HepG2 (cell line): ENCODE data around the gene ANAPC2. TPM values are rescaled to one million over a fixed set of nuclear protein-coding genes. Genes with fewer than 3 reads are reported as not detected.
A peak's percentile ranks its signal among the peaks of the same experiment; 100 is the strongest.

Experiments
- ATAC-seq: fragments of 200-7000 bp; cut with Tn5 transposase; 3 replicates; pipeline ENCODE4 v1.9.1; 2020; ENCODE audit warnings: mild to moderate bottlenecking, moderate library complexity
- BruUV-seq: library from RNA; stranded (reverse); fragments of 400-500 nt; replicated peaks from 2 replicates; lab custom pipeline; 2021; lab: Mats Ljungman, UMichigan
- CTCF ChIA-PET: fragments of 300-600 bp; formaldehyde crosslinking; extraction: SDS; loops from one replicate; lab custom pipeline; 2021; ENCODE audit warnings: low total read pairs, inconsistent platforms, low intra/inter-chr PET ratio; lab: Yijun Ruan, JAX
- POLR2A ChIA-PET: fragments of 350-600 bp; sonication (Branson Sonifier 250); formaldehyde crosslinking; loops from one replicate; lab custom pipeline; 2020; ENCODE audit warnings: antibody characterized with exemption, inconsistent platforms; lab: Yijun Ruan, JAX
- DNase-seq: peaks from one replicate; pipeline ENCODE4 v3.0.0-alpha.2; 2015; ENCODE audit warnings: low spot score
- FAIRE-seq: peaks from 3 replicates; lab custom pipeline; 2011; peaks lifted over from hg19 to GRCh38; lab: Jason Lieb, UNC
- H2AFZ ChIP-seq: one replicate; pipeline ENCODE4 v1.6.1; 2011; ENCODE audit warnings: low read length, inconsistent platforms
- H3K27ac ChIP-seq: fragments of 300-600 bp; 3 replicates; pipeline ENCODE4 v1.8.0; 2011; ENCODE audit warnings: mixed run types, mild to moderate bottlenecking, mixed read lengths, low read length, inconsistent platforms; ENCODE audit not compliant: insufficient read depth; ENCODE audit errors: extremely low read length
- H3K27me3 ChIP-seq, 2 experiments: fragments of 200-600 bp in 1 of 2; 2 replicates in 1 of 2; 3 replicates in 1 of 2; pipeline versions ENCODE4 v1.6.0 to v1.8.0; 2011; ENCODE audit warnings: low read length in 2 of 2, mild to moderate bottlenecking in 2 of 2, moderate library complexity in 2 of 2, inconsistent platforms in 1 of 2; ENCODE audit not compliant: insufficient read depth in 2 of 2, control insufficient read depth in 1 of 2
- H3K36me3 ChIP-seq, 2 experiments: fragments of 200-600 bp in 1 of 2; replicated peaks in 1 of 2; 2 replicates in 1 of 2; 3 replicates in 1 of 2; pipeline versions ENCODE4 v1.5.1 to v1.8.0; 2011; ENCODE audit warnings: low read length in 2 of 2, inconsistent platforms in 1 of 2; ENCODE audit not compliant: insufficient read depth in 2 of 2, control insufficient read depth in 1 of 2
- H3K4me1 ChIP-seq: 2 replicates; pipeline ENCODE4 v1.5.1; 2012; ENCODE audit warnings: low read length, inconsistent platforms; ENCODE audit not compliant: insufficient read depth
- H3K4me2 ChIP-seq: 2 replicates; pipeline ENCODE4 v1.6.0; 2011; ENCODE audit warnings: low read depth, low read length, inconsistent platforms
- H3K4me3 ChIP-seq, 3 experiments: fragments of 200-600 bp in 1 of 3; sonication (generic), shearing (Covaris generic) in 1 of 3; replicated peaks in 1 of 3; 2 replicates each; pipeline ENCODE4 v1.5.1; 2011 to 2016; ENCODE audit warnings: low read length in 3 of 3, inconsistent platforms in 2 of 3, low read depth in 2 of 3, mild to moderate bottlenecking in 2 of 3, control low read depth in 1 of 3, mixed read lengths in 1 of 3; ENCODE audit not compliant: insufficient read depth in 1 of 3
- H3K79me2 ChIP-seq: one replicate; pipeline ENCODE4 v1.6.1; 2011; ENCODE audit warnings: low read length, inconsistent platforms; ENCODE audit not compliant: insufficient read depth
- H3K9ac ChIP-seq: 2 replicates; pipeline ENCODE4 v1.6.0; 2011; ENCODE audit warnings: mild to moderate bottlenecking, low read depth, low read length, inconsistent platforms; ENCODE audit not compliant: insufficient read depth
- H3K9me3 ChIP-seq: 2 replicates; pipeline ENCODE4 v1.5.1; 2012; ENCODE audit warnings: mild to moderate bottlenecking, low read length
- H4K20me1 ChIP-seq: 2 replicates; pipeline ENCODE4 v1.6.0; 2011; ENCODE audit warnings: inconsistent platforms, mild to moderate bottlenecking, low read length, moderate library complexity; ENCODE audit not compliant: insufficient read depth
- ARNTL ChIP-seq: sonication (generic); formaldehyde crosslinking; IDR thresholded peaks from 2 replicates; pipeline ENCODE4 v1.4.0; 2020; ENCODE audit warnings: mild to moderate bottlenecking, missing genetic modification reagents
- JUN ChIP-seq: sonication (generic); formaldehyde crosslinking; IDR thresholded peaks from 2 replicates; pipeline ENCODE4 v1.4.0; 2020; ENCODE audit warnings: mild to moderate bottlenecking, missing genetic modification reagents
- KAT7 ChIP-seq: IDR thresholded peaks from 2 replicates; pipeline ENCODE4 v1.6.1; 2018; ENCODE audit warnings: borderline replicate concordance, missing compliant biosample characterization
- KLF9 ChIP-seq: IDR thresholded peaks from 2 replicates; pipeline ENCODE4 v1.6.1; 2016; ENCODE audit warnings: low read depth
- PPARG ChIP-seq: conservative IDR thresholded peaks from 2 replicates; pipeline ENCODE4 v1.6.1; 2016; ENCODE audit warnings: missing biosample characterization, missing genetic modification reagents
- SNAPC4 ChIP-seq: sonication (generic); formaldehyde crosslinking; IDR thresholded peaks from 2 replicates; pipeline ENCODE4 v1.4.0; 2020; ENCODE audit warnings: mild to moderate bottlenecking, missing genetic modification reagents
- TBX2 ChIP-seq: sonication (generic); formaldehyde crosslinking; IDR thresholded peaks from 2 replicates; pipeline ENCODE4 v1.5.0; 2020; ENCODE audit warnings: missing genetic modification reagents, mild to moderate bottlenecking, borderline replicate concordance
- ZIK1 ChIP-seq: sonication (generic); formaldehyde crosslinking; IDR thresholded peaks from 2 replicates; pipeline ENCODE4 v1.5.0; 2020; ENCODE audit warnings: mild to moderate bottlenecking, low read depth, missing genetic modification reagents, borderline replicate concordance
- ZNF160 ChIP-seq: sonication (generic); formaldehyde crosslinking; IDR thresholded peaks from 2 replicates; pipeline ENCODE4 v1.8.0; 2022; ENCODE audit warnings: mild to moderate bottlenecking, inconsistent platforms, missing genetic modification reagents
- ZNF230 ChIP-seq: sonication (generic); formaldehyde crosslinking; IDR thresholded peaks from 2 replicates; pipeline ENCODE4 v1.4.0; 2020; ENCODE audit warnings: mild to moderate bottlenecking, missing genetic modification reagents
- ZNF343 ChIP-seq: sonication (generic); formaldehyde crosslinking; IDR thresholded peaks from 2 replicates; pipeline ENCODE4 v1.4.0; 2020; ENCODE audit warnings: mild to moderate bottlenecking, missing genetic modification reagents
- ZNF570 ChIP-seq: sonication (generic); formaldehyde crosslinking; IDR thresholded peaks from 2 replicates; pipeline ENCODE4 v1.4.0; 2020; ENCODE audit warnings: mild to moderate bottlenecking, missing genetic modification reagents, borderline replicate concordance
- ZNF678 ChIP-seq: sonication (generic); formaldehyde crosslinking; IDR thresholded peaks from 2 replicates; pipeline ENCODE4 v1.4.0; 2020; ENCODE audit warnings: mild to moderate bottlenecking, missing genetic modification reagents
- ZNF710 ChIP-seq: sonication (generic); formaldehyde crosslinking; IDR thresholded peaks from 2 replicates; pipeline ENCODE4 v1.5.0; 2020; ENCODE audit warnings: mild to moderate bottlenecking, missing genetic modification reagents, borderline replicate concordance
- ZNF772 ChIP-seq: sonication (generic); formaldehyde crosslinking; IDR thresholded peaks from 2 replicates; pipeline ENCODE4 v1.5.0; 2020; ENCODE audit warnings: mild to moderate bottlenecking, missing genetic modification reagents
- ZNF775 ChIP-seq: sonication (generic); formaldehyde crosslinking; IDR thresholded peaks from 2 replicates; pipeline ENCODE4 v1.4.0; 2020; ENCODE audit warnings: missing genetic modification reagents, mild to moderate bottlenecking, moderate library complexity, borderline replicate concordance
- ZSCAN22 ChIP-seq: sonication (generic); formaldehyde crosslinking; IDR thresholded peaks from 2 replicates; pipeline ENCODE4 v1.4.0; 2020; ENCODE audit warnings: mild to moderate bottlenecking, missing genetic modification reagents
- WGBS: methylation state at CpG from one replicate; pipeline ENCODE4 v1.1.6; 2017; ENCODE audit warnings: low lambda C conversion rate; 5-methylcytosine and 5-hydroxymethylcytosine counted together
- in situ Hi-C: cut with HindIII; loops from 2 replicates; pipeline ENCODE4 v1.10.0; 2017; ENCODE audit warnings: low pct_unique_long_range_greater_than_20kb; ENCODE audit not compliant: extremely low pct_ligation_motif_present
- intact Hi-C: fragments of 100-400 bp; cut with micrococcal nuclease; formaldehyde crosslinking; loops from one replicate; pipeline ENCODE4 v1.10.0; 2022; ENCODE audit not compliant: unreplicated experiment
- polyA plus RNA-seq, 8 experiments: library from polyadenylated mRNA; depleted of rRNA in 3 of 8; stranded (reverse) in 7 of 8; unstranded in 1 of 8; fragments of >200 nt; fragmentation: Illumina TruSeq in 4 of 8; extraction: Trizol in 4 of 8; gene quantifications; 2 replicates each; pipeline versions ENCODE4 v1.2.1 to v1.2.3, GENCODE V29; 2011 to 2016; ENCODE audit warnings: low read depth in 4 of 8, missing spikeins in 1 of 8, mixed read lengths in 1 of 8; ENCODE audit not compliant: insufficient read depth in 1 of 8
- total RNA-seq, 5 experiments: library from RNA; depleted of rRNA; stranded (reverse); fragments of >200 nt; fragmentation: Illumina TruSeq; extraction: Trizol; gene quantifications; 2 replicates each; pipeline ENCODE4 v1.2.3, GENCODE V29; 2016; ENCODE audit warnings: low read depth in 1 of 5

The ANAPC2 gene
- total and polyA plus RNA-seq, 2 of the 13 experiments (the other 11 are each of a cell fraction or from before 2014, with no cell fraction given): 12.3 to 15.4 TPM

- ATAC-seq: peak; percentile 3; the same call in 1 of the 3 replicates
- TF ChIP-seq ZNF775 (0 out of 2 replicates have a peak, but pooled peaks have one; percentile 62), ZNF710 (CRISPR knock-in tag) (peak; percentile 53; the same call in 1 of the 2 replicates), ARNTL (CRISPR knock-in tag) (0 out of 2 replicates have a peak, but pooled peaks have one; percentile 21), ZNF230 (peak; percentile 66; the same call in 1 of the 2 replicates), TBX2 (0 out of 2 replicates have a peak, but pooled peaks have one; percentile 36), ZNF570 (CRISPR knock-in tag) (0 out of 2 replicates have a peak, but pooled peaks have one; percentile 19), KAT7 (CRISPR knock-in tag) (0 out of 2 replicates have a peak, but pooled peaks have one; percentile 4), ZIK1 (CRISPR knock-in tag) (no peak), ZSCAN22 (CRISPR knock-in tag) (0 out of 2 replicates have a peak, but pooled peaks have one; percentile 25), SNAPC4 (CRISPR knock-in tag) (0 out of 2 replicates have a peak, but pooled peaks have one; percentile 55), KLF9 (CRISPR knock-in tag) (no peak), ZNF160 (peak; percentile 50; the same call in 1 of the 2 replicates), ZNF678 (CRISPR knock-in tag) (0 out of 2 replicates have a peak, but pooled peaks have one; percentile 50), JUN (CRISPR knock-in tag) (no peak), ZNF343 (CRISPR knock-in tag) (0 out of 2 replicates have a peak, but pooled peaks have one; percentile 14), ZNF772 (CRISPR knock-in tag) (0 out of 2 replicates have a peak, but pooled peaks have one; percentile 38), PPARG (CRISPR knock-in tag) (no peak)
Measured at GRCh38 chr9:137128158-137128861, 60.0 kb downstream of the ANAPC2 start.

More at GRCh38 chr9:137128158-137128861, 60.0 kb downstream of the ANAPC2 start:
- Histone ChIP-seq H3K4me3 (peak overlapping the region; percentile 75 to 90 (median 85)), H3K4me2 (peak overlapping the region; percentile 98), H3K9me3 (no peaks in the 10 kb centered on the region), H3K36me3 (no peaks in the 10 kb centered on the region), H2AFZ (no peak overlapping the region), H3K9ac (peak overlapping the region; percentile 80), H3K4me1 (peaks cover 24% of the 10 kb centered on the region), H3K79me2 (peaks cover 19% of the 10 kb centered on the region), H4K20me1 (peaks cover 5% of the 10 kb centered on the region; the same call in 1 of the 2 replicates), H3K27me3 (no peaks in the 10 kb centered on the region), H3K27ac (peak overlapping the region; percentile 82)
- no peak for DNase-seq
- BruUV-seq: TSS peak; percentile 62
- in situ Hi-C loops: no loop called here
- CTCF ChIA-PET: no interaction called here
- POLR2A ChIA-PET: interaction anchor here (0.6 to 2.2 kb wide), 15 partner anchors 12 to 148 kb away, joined by 3 to 16 read pairs (median 5); partner anchors contain the start of genes ENTPD2, MAN1B1, RNF224 and SSNA1
- FAIRE-seq: no peak
- intact Hi-C loops: no loop called here
- 1% methylated on average over 19 of the region's 19 CpGs for WGBS
